Activated CD8-positive, alpha-beta memory T cell treated with anti-CD3 and anti-CD28 coated beads for 36 hours (primary cell): ENCODE results near the gene HPSE. TPM values are rescaled to one million over a fixed set of nuclear protein-coding genes. Genes with fewer than 3 reads are reported as not detected.
"Not testable (repeated sequence)": the region's sequence is repeated elsewhere in the genome, so short reads cannot be mapped to it uniquely, and the experiment has no call there.

Source experiments
- CTCF ChIA-PET: fragments of 350-600 bp; sonication (Branson Sonifier 250); formaldehyde crosslinking; loops from one replicate; lab custom pipeline; 2021; ENCODE audit warnings: antibody characterized with exemption; lab: Charles Lee
- POLR2A ChIA-PET: fragments of 350-600 bp; sonication (Branson Sonifier 250); formaldehyde crosslinking; loops from one replicate; lab custom pipeline; 2021; ENCODE audit warnings: antibody characterized with exemption; lab: Charles Lee
- total RNA-seq, 2 experiments: library from RNA; stranded (reverse); gene quantifications; one replicate each; pipeline ENCODE4 v1.2.3, GENCODE V29; 2021

Gene HPSE
- total RNA-seq, 2 experiments from 2014 or later = 7.1 to 7.6 TPM

GRCh38 chr4:83293305-83294046 is 41.2 kb downstream of the HPSE start:
- CTCF ChIA-PET = interaction anchor here (0.6 to 1.5 kb wide), 2 partner anchors 10 to 1123 kb away, joined by 3 to 6 read pairs; partner anchors contain the start of gene COQ2
- POLR2A ChIA-PET = no interaction called here

DNA sequence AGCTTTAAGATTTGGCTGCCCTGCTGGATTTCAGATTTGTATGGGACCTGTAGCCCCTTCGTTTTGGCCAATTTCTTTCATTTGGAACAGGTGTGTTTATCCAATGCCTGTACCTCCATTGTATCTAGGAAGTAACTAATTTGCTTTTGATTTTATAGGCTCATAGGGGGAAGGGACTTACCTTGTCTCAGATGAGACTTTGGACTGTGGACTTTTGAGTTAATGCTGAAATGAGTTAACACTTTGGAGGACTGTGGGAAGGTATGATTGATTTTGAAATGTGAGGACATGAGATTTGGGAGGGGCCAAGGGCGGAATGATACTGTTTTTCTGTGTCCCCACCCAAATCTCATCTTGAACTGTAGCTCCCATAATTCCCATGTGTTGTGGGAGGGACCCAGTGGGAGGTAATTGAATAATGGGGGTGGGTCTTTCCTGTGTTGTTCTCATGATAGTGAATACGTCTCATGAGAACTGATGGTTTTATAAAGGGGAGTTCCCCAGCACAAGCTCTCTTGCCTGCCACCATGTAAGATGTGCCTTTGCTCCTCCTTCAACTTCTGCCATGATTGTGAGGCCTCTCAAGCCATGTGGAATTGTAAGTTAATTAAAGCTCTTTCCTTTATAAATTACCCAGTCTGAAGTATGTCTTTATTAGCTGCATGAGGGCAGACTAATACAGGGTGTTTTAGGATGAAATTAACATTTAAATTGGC is 44.4 kb downstream of the HPSE start:
- CTCF ChIA-PET = interaction anchor here (0.8 to 1.0 kb wide), 2 partner anchors 9 kb away, joined by 3 read pairs; no protein-coding TSS in a partner anchor
- POLR2A ChIA-PET = not testable (repeated sequence)

- CTCF ChIA-PET = not testable (repeated sequence)
Observed at GRCh38 chr4:83288381-83288780, 46.3 kb downstream of the HPSE start.

GRCh38 chr4:83285055-83285407 is 49.6 kb downstream of the HPSE start:
- ChIA-PET POLR2A (interaction anchor here (0.6 to 1.5 kb wide), 5 partner anchors 11 to 250 kb away, joined by 3 to 7 read pairs (median 4); partner anchors contain the start of genes COPS4, HELQ and MRPS18C), CTCF (interaction anchor here (0.6 to 2.3 kb wide), 9 partner anchors 8 to 1004 kb away, joined by 3 to 6 read pairs (median 4); partner anchors contain the start of gene COPS4)

More at GRCh38 chr4:83288381-83288780, 46.3 kb downstream of the HPSE start:
- POLR2A ChIA-PET = not testable (repeated sequence)

DNA sequence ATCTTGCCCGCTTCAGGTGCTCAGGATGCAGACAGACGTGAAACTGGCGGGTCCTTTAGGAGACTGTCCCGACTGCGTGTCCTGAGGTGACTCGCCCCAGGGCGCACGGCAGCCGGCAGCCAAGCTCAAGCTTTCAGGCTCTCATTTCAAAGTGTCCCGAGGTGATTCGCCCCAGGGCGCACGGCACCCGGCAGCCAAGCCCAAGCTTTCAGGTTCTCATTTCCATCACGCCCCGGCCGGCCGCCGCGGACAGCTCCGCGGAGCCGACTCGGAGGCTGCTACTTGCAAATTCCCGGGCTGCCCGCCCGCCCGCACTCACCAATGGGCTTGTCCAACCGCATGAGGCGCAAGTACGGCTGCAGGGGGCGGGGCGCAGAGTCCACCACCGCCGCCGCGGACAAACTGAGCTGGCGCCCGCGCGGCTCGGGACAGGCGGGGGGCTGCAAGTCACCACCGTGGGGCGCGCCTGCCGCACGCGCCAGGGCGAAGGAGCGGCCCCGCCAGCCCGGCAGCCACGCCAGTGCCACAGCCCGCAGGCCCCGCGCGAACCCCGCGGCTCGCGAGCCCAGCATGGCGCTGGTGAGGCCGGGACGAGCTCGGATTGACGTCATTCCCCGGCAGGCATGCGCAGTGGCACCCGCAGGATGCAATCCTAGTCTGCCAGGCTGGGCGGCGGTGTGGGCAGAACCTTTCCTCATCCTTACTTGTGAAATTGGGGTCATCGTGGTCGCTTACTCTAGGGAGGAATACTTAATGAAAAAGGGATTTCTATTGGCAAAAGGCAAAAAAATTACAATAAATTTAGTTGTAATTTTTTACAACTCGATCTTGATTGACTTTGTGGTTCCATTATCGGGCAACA is 50.2 kb downstream of the HPSE start, which contains the start of gene COQ2:
Gene COQ2, minus strand, starts transcription at position 606 of the 862 bp plus-strand sequence. Its CDS starts 34 bp downstream, at position 572.
- ChIA-PET POLR2A (interaction anchor here (0.5 to 1.5 kb wide), 8 partner anchors 10 to 903 kb away, joined by 3 to 8 read pairs (median 4); partner anchors contain the start of genes COPS4, HELQ and MRPS18C), CTCF (interaction anchor here (0.6 to 2.3 kb wide), 15 partner anchors 9 to 1004 kb away, joined by 3 to 6 read pairs (median 4); partner anchors contain the start of gene COPS4)

DNA sequence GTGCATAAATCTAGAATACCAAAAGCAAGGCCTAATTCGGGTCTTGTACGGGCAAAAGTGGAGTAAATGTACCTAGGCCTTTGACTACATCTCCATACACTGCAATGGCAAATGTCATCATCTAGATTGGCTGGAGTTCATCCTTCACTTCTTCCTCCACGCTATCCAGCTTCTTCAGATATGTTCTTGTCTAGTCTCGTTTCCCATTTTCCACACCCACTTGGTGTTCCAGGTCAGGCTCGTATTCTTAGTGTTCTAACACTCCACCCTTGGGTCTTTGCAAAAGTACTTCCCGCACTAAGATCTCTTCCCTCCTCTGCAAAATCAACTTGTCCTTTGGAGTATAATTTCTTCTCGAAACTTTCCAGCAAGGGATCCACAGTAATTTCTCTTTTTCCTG is 51.5 kb downstream of the HPSE start:
- ChIA-PET POLR2A (interaction anchor here (0.9 kb wide), 1 partner anchor 173 kb away, joined by 4 read pairs; no protein-coding TSS in a partner anchor), CTCF (interaction anchor here (1.0 to 2.3 kb wide), 6 partner anchors 10 to 244 kb away, joined by 3 to 6 read pairs (median 4); no protein-coding TSS in a partner anchor)

DNA sequence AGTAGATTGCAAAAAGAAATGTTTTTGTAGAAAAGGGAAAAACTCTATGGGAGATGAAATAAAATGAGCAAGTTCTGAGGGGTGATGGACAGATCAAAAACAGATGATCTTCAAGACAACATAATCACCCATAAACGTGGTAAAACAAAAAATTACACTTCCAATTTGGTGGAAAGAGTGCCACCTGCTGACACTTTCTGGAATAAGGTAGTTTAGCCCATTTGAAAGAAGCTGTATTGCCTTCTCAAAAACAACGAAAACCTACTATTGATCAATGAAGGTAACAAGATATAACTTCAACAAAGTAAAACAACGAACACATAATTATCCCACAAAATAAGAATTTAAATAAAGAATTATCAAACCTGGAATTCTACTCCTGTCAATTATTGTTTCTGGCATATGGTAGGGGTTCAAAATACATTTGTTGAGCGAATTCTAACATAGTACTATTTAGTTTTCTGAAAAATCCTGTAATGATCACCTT is 52.6 kb downstream of the HPSE start:
- ChIA-PET POLR2A (no interaction called here), CTCF (interaction anchor here (0.6 to 2.1 kb wide), 4 partner anchors 10 to 211 kb away, joined by 3 to 6 read pairs (median 3); no protein-coding TSS in a partner anchor)

- CTCF ChIA-PET = interaction anchor here (0.6 to 1.9 kb wide), 7 partner anchors 8 to 207 kb away, joined by 3 to 5 read pairs (median 3); no protein-coding TSS in a partner anchor
- POLR2A ChIA-PET = interaction anchor here (0.6 kb wide), 1 partner anchor 852 kb away, joined by 4 read pairs; no protein-coding TSS in a partner anchor
Observed at GRCh38 chr4:83281307-83281706, 53.3 kb downstream of the HPSE start.

DNA sequence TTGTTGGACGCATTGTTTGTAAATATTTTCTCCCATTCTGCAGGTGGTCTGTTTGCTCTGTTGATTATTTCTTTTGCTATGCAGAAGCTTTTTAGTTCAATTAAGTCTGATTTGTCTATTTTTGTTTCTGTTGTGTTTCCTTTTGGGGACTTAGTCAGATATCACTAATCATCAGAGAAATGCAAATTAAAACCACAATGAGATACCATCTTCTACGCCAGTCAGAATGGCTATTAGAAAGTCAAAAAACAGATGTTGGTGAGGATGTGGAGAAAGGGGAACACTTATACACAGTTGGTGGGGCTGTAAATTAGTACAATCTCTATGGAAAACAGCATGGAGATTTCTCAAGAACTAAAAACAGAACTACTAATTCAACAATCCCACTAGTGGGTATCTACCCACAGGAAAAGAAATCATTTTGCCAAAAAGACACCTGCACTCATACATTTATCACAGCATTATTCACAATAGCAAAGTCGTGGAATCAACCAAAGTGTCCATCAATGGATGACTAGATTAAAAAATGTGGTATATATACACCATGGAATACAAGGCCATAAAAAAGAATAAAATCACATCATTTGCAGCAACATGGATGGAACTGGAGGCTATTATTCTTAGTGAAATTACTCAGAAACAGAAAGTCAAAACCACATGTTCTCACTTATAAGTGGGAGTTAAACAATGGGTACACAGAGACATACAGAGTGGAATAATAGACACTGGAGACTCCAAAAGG is 58.2 kb downstream of the HPSE start:
- ChIA-PET POLR2A (no interaction called here), CTCF (interaction anchor here (1.1 kb wide), 1 partner anchor 256 kb away, joined by 5 read pairs; no protein-coding TSS in a partner anchor)

DNA sequence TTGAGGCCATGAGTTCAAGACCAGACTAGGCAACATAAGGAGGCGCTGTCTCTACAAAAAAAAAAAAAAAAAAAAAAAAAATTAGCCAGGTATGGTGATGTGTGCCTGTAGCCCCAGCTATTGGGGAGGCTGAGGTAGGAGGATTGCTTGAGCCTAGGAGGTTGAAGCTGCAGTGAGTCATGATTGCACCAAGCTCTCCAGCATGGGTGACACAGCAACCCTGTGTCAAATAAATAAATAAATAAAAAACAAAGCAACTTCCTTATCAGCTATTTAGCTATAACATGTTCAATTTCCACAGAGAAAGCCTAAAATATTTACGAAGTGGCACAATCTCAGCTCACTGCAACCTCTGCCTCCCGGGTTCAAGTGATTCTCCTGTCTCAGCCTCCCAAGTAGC is 60.7 kb downstream of the HPSE start:
- ChIA-PET CTCF (interaction anchor here (0.6 to 1.5 kb wide), 3 partner anchors 13 to 1446 kb away, joined by 3 to 4 read pairs (median 3); no protein-coding TSS in a partner anchor), POLR2A (interaction anchor here (1.3 kb wide), 1 partner anchor 11 kb away, joined by 5 read pairs; the partner anchor contains the start of gene COQ2)

DNA sequence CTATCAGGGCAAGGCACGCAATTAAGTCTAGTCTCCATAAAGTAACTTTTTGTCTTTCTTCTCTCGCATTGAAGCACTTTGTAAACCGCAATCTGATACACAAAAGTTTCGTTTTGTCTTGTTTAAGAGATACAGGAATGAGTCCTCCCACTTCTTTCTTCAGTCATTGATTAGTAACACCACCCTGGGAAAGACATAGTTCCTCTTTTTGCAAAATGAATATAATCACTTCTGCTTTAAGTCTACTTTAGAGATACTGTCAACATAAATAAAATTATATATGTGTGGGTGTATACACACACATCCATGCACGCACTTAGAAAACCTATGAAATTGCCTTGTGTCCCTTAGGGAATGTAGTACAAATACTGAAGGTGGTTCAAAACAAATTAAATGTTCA is 61.7 kb downstream of the HPSE start:
- CTCF ChIA-PET = no interaction called here
- POLR2A ChIA-PET = no interaction called here

- ChIA-PET POLR2A (no interaction called here), CTCF (no interaction called here)
Observed at GRCh38 chr4:83269256-83269655, 65.4 kb downstream of the HPSE start.

DNA sequence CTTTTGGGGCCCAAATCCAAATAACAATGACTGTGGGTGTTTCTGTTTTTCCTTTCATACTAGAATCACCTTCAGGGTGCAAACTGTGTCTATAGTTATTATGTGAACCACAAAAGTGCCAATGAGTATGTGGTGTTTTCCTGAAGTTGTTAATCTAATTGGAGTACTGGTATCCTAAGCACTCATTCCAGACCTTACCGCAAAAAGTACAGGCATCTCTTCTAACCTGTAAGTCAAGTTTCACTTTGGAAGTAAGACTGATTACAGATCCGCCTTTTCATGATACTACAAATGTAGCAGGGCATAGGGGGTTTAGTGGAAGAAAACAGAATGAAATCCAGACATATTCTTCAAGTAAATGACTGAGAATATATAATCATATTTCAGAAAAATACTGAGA is 66.2 kb downstream of the HPSE start:
- POLR2A ChIA-PET = no interaction called here
- CTCF ChIA-PET = interaction anchor here (0.8 kb wide), 1 partner anchor 50 kb away, joined by 3 read pairs; no protein-coding TSS in a partner anchor

- ChIA-PET POLR2A (interaction anchor here (0.9 to 1.0 kb wide), 2 partner anchors 50 to 233 kb away, joined by 3 to 5 read pairs; partner anchors contain the start of gene COPS4), CTCF (interaction anchor here (0.8 to 1.2 kb wide), 4 partner anchors 12 to 289 kb away, joined by 3 to 5 read pairs (median 3); no protein-coding TSS in a partner anchor)
Observed at GRCh38 chr4:83267830-83268475, 66.7 kb downstream of the HPSE start.

GRCh38 chr4:83267121-83267829 is 67.4 kb downstream of the HPSE start:
- ChIA-PET POLR2A (interaction anchor here (0.9 to 1.0 kb wide), 2 partner anchors 50 to 232 kb away, joined by 3 to 5 read pairs; partner anchors contain the start of gene COPS4), CTCF (interaction anchor here (0.6 to 1.2 kb wide), 5 partner anchors 12 to 289 kb away, joined by 3 to 5 read pairs (median 3); no protein-coding TSS in a partner anchor)

- ChIA-PET CTCF (interaction anchor here (0.6 to 1.2 kb wide), 3 partner anchors 13 to 192 kb away, joined by 3 to 5 read pairs (median 3); no protein-coding TSS in a partner anchor), POLR2A (no interaction called here)
Observed at GRCh38 chr4:83266689-83267088, 68.0 kb downstream of the HPSE start.
